ENCODE data around the gene TPM1.

The TPM1 gene

DNA sequence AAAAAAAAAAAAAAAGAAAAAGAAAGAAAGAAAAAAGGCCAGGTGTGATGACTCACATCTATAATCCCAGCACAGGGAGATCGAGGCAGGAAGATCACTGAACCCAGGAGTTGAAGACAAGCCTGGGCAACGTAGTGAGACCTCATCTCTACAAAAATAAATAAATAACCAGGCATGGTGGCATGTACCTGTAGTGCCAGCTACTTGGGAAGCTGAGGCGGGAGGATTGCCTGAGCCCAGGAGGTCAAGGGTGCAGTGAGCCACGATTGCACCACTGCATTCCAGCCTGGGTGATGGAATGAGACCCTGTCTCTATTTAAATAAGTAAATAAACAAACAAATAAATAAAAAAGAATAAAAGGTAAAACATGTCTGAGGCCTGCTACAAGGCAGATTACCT, 39.8 kb downstream of the TPM1 start:
- Mint-ChIP-seq H3K4me3 (no peak overlapping the region), H3K36me3 (no peaks in the 10 kb centered on the region), H3K27ac (no peak overlapping the region), H3K9me3 (no peaks in the 10 kb centered on the region), H3K4me1 (no peaks in the 10 kb centered on the region)
- DNase-seq (ENCODE audit: low spot score in 2 of 2) (no peak), ATAC-seq (no peak)

DNA sequence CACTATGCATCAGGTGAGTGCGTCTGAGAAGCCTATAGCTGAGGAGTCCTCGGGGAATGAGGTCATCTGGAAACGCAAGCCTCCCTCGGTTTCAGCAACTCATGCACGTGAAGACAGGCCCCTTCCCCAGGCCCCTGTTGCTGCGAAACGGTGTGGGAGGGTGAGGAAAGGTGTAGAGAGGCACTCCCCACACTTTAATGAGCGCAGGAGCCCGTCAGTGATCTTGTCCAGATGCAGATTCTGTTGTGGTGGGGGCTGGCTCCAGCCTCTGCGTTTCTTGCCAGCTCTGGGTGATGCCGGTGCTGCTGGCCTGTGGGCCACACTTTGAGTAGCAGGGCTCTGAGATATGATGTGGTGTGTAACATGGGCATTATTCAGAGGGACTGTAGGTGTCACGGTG, 40.5 kb downstream of the TPM1 start:
- DNase-seq (ENCODE audit: low spot score in 2 of 2) (no peak), ATAC-seq (no peak)
- Mint-ChIP-seq H3K9me3 (no peaks in the 10 kb centered on the region), H3K36me3 (no peaks in the 10 kb centered on the region), H3K4me3 (no peak overlapping the region), H3K27ac (peak overlapping the region; percentile 32), H3K4me1 (no peaks in the 10 kb centered on the region)

GRCh38 chr15:63083541-63083940, 41.0 kb downstream of the TPM1 start:
- Mint-ChIP-seq H3K9me3 (no peaks in the 10 kb centered on the region), H3K36me3 (no peaks in the 10 kb centered on the region), H3K4me3 (no peak overlapping the region), H3K27ac (peak overlapping the region; percentile 32), H3K4me1 (no peaks in the 10 kb centered on the region)
- no peak for DNase-seq (ENCODE audit: low spot score in 2 of 2)
- ATAC-seq: no peak

DNA sequence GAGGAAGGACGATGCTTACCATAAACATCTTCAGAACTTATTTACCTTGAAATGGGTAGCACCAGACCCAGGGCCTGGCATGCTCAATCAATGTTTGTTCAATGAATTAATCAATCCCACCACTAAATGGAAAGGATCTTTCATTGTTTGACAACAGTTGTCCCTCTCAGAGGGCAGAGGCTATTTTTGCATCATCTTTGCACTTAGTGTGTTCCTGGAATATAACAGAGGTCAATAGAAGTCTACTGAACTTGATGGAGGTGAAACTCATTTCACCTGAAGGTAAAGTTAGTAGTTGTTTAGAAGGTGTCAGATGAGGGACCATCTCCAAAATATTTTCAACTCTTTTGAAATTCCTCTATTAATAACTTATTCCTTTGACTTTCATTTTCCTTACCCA, 42.3 kb downstream of the TPM1 start:
- H3K4me1 Mint-ChIP-seq: no peaks in the 10 kb centered on the region
- no peak overlapping the region for H3K27ac Mint-ChIP-seq
- H3K36me3 Mint-ChIP-seq: no peaks in the 10 kb centered on the region
- no peak overlapping the region for H3K4me3 Mint-ChIP-seq
- no peaks in the 10 kb centered on the region for H3K9me3 Mint-ChIP-seq
- ATAC-seq (no peak), DNase-seq (ENCODE audit: low spot score in 2 of 2) (no peak)

DNA sequence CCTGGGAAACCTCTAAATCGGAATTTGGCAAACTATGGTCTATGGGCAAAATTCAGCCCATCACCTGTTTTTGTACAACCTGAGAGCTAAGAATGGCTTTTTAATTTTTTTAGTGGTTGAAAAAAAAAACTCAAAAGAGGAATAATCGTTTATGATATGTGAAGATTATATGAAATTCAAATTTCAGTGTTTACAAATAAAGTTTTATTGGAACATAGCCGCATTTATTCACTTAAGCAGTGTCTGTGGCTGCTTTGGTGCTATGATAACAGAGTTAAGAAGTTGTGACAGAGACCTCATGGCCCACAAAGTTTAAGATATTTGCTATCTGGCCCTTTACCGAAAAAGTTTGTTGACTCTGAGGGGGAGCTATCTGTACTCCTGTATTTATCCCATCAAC, 42.7 kb downstream of the TPM1 start:
- no peak overlapping the region for H3K27ac Mint-ChIP-seq
- no peaks in the 10 kb centered on the region for H3K4me1 Mint-ChIP-seq
- ATAC-seq (no peak), DNase-seq (ENCODE audit: low spot score in 2 of 2) (no peak)
- no peaks in the 10 kb centered on the region for H3K36me3 Mint-ChIP-seq
- no peak overlapping the region for H3K4me3 Mint-ChIP-seq
- no peaks in the 10 kb centered on the region for H3K9me3 Mint-ChIP-seq

- Mint-ChIP-seq H3K27ac (no peak overlapping the region), H3K9me3 (no peaks in the 10 kb centered on the region), H3K4me3 (no peak overlapping the region), H3K4me1 (no peaks in the 10 kb centered on the region), H3K36me3 (no peaks in the 10 kb centered on the region)
- DNase-seq (ENCODE audit: low spot score in 2 of 2) (no peak), ATAC-seq (no peak)
Observed at GRCh38 chr15:63086271-63086670, 43.7 kb downstream of the TPM1 start.

DNA sequence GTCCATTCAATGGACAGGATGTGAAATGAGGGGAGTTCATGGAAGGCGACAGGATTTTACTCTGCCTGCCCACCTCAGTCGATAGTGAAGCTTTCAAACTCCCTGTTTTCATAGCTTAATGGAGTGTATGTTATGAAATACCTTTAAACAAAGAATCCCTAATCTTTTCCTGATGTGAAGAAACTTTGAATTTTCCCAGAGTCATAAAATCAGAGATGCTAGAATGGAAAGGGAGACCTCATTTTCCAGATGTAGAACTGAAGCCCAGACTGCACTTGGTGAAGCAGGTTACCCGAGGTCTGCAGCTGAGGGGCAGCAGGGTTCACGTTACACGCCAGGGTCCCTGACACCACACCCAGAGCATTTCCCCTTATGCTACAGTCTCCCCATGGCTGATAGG, 44.4 kb downstream of the TPM1 start:
- DNase-seq (ENCODE audit: low spot score in 2 of 2) (no peak), ATAC-seq (no peak)
- H3K9me3 Mint-ChIP-seq: no peaks in the 10 kb centered on the region
- H3K36me3 Mint-ChIP-seq: no peaks in the 10 kb centered on the region
- no peaks in the 10 kb centered on the region for H3K4me1 Mint-ChIP-seq
- no peak overlapping the region for H3K4me3 Mint-ChIP-seq
- no peak overlapping the region for H3K27ac Mint-ChIP-seq

DNA sequence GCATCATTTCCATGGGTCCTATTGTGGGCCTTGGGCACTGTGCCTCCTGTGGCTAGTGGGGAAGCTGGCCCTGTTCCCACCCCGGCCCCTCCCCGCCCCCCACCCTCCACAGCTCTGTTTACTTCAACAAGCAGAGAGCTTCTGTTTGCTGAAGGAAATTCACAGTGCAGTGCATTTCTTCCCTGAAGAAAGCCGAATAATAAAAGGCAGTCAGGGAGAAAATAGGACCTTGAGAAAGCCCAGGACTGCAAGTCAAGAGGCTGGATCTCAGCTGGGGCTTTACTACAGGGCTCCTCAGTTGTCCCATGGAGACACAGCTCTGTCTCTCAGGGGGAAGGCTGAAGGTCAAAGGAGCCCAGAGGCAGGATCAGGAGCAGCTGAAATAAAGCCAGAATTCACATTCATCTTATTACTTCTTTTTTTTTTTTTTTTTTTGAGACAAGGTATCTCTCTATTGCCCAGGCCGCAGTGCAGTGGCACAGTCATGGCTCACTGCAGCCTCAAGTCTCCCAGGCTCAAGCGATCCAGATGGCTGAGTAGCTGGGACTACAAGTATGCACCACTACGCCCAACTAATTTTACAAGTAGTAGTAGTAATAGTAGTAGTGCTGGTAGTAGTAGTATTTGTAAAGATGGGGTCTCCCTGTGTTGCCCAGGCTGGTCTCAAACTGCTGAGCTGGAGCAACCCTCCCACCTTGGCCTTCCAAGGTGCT, 46.1 kb downstream of the TPM1 start:
- ATAC-seq (no peak), DNase-seq (ENCODE audit: low spot score in 2 of 2) (no peak)
- H3K9me3 Mint-ChIP-seq: no peaks in the 10 kb centered on the region
- H3K27ac Mint-ChIP-seq: no peak overlapping the region
- no peak overlapping the region for H3K4me3 Mint-ChIP-seq
- H3K4me1 Mint-ChIP-seq: no peaks in the 10 kb centered on the region
- H3K36me3 Mint-ChIP-seq: no peaks in the 10 kb centered on the region

- H3K4me1 Mint-ChIP-seq: no peaks in the 10 kb centered on the region
Observed at GRCh38 chr15:63089260-63090043, 46.9 kb downstream of the TPM1 start.

DNA sequence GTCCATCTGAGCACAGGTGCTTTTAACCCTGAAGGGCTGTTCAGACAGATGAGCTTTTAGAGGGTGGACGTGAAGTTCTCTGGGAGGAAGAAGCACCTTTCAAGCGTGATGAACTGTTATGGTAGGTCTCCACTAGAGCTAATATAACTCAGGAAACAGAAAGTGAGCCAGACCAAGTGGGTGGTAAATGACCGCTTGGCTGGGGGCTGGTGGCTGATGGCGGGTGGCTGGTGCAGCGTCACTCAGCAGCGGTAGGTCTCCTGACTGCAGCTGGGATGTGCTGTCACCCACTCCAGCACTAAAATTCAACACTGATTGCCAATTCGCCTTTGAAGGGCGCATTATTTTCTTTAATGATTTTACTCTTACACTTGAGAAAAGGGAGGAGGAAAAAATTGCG, 47.9 kb downstream of the TPM1 start:
- DNase-seq (ENCODE audit: low spot score in 2 of 2) (no peak), ATAC-seq (no peak)
- H3K4me3 Mint-ChIP-seq: no peak overlapping the region
- H3K9me3 Mint-ChIP-seq: no peaks in the 10 kb centered on the region
- no peak overlapping the region for H3K27ac Mint-ChIP-seq
- no peaks in the 10 kb centered on the region for H3K4me1 Mint-ChIP-seq
- H3K36me3 Mint-ChIP-seq: no peaks in the 10 kb centered on the region

More at GRCh38 chr15:63089260-63090043, 46.9 kb downstream of the TPM1 start:
- no peaks in the 10 kb centered on the region for H3K9me3 Mint-ChIP-seq
- no peak overlapping the region for H3K27ac Mint-ChIP-seq
- no peak for DNase-seq (ENCODE audit: low spot score in 2 of 2)
- no peak overlapping the region for H3K4me3 Mint-ChIP-seq
- H3K36me3 Mint-ChIP-seq: no peaks in the 10 kb centered on the region
- no peak for ATAC-seq

DNA sequence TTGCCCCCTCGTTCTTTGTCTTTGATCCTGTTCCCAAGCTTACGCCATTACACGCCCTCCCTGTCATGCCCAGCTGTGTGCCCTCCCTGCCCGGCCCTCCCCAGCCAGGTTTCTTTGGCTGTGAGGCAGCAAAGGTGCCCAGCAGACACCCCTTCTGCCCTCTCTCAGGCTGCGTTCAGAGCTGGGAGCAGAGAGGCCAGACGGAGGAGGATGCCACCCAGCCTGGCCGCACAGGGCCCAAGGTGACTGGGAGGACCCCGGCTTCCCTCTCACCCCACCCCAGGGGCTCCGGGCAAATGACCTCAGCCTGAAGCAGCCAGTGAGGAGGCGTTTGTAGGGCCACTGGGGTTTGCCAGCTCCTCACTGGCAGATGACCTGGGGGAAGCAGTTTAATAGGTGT, 48.3 kb downstream of the TPM1 start:
- H3K4me3 Mint-ChIP-seq: no peak overlapping the region
- DNase-seq (ENCODE audit: low spot score in 2 of 2) (no peak), ATAC-seq (no peak)
- no peaks in the 10 kb centered on the region for H3K4me1 Mint-ChIP-seq
- no peaks in the 10 kb centered on the region for H3K9me3 Mint-ChIP-seq
- no peak overlapping the region for H3K27ac Mint-ChIP-seq
- H3K36me3 Mint-ChIP-seq: no peaks in the 10 kb centered on the region

- Mint-ChIP-seq H3K9me3 (no peaks in the 10 kb centered on the region), H3K36me3 (no peaks in the 10 kb centered on the region), H3K27ac (no peak overlapping the region), H3K4me3 (no peak overlapping the region), H3K4me1 (peaks cover 2% of the 10 kb centered on the region)
- ATAC-seq: no peak
- DNase-seq (ENCODE audit: low spot score in 2 of 2): no peak
Observed at GRCh38 chr15:63091679-63092446, 49.3 kb downstream of the TPM1 start.

GRCh38 chr15:63093486-63094205, 51.1 kb downstream of the TPM1 start:
- H3K36me3 Mint-ChIP-seq: no peaks in the 10 kb centered on the region
- peaks cover 7% of the 10 kb centered on the region for H3K4me1 Mint-ChIP-seq
- H3K9me3 Mint-ChIP-seq: no peaks in the 10 kb centered on the region
- H3K4me3 Mint-ChIP-seq: no peak overlapping the region
- H3K27ac Mint-ChIP-seq: no peak overlapping the region
- ATAC-seq (peak; percentile 86), DNase-seq (ENCODE audit: low spot score in 2 of 2) (peak; percentile 52 to 81)

- no peak for DNase-seq (ENCODE audit: low spot score in 2 of 2)
- ATAC-seq: no peak
- H3K4me3 Mint-ChIP-seq: no peak overlapping the region
- H3K27ac Mint-ChIP-seq: no peak overlapping the region
- H3K36me3 Mint-ChIP-seq: no peaks in the 10 kb centered on the region
- no peaks in the 10 kb centered on the region for H3K9me3 Mint-ChIP-seq
- H3K4me1 Mint-ChIP-seq: peaks cover 7% of the 10 kb centered on the region
Observed at GRCh38 chr15:63094495-63094931, 52.0 kb downstream of the TPM1 start.

DNA sequence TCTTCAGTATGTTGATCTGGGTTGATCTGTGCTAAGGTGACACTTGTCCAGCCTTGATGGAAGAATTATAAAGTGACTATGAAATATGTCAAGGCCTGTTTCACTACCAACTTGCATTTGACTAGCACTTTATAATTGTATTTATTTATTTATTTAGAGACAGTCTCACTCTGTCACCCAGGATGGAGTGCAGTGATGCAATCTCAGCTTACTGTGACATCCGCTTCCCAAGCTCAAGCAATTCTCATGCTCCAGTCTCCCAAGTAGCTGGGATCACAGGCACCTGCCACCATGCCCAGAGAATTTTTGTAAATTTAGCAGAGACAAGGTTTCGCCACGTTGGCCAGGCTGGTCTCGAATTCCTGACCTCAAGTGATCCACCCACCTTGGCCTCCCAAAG, 53.6 kb downstream of the TPM1 start:
- Mint-ChIP-seq H3K9me3 (no peaks in the 10 kb centered on the region), H3K27ac (no peak overlapping the region), H3K4me3 (no peak overlapping the region), H3K4me1 (peaks cover 7% of the 10 kb centered on the region), H3K36me3 (no peaks in the 10 kb centered on the region)
- ATAC-seq (no peak), DNase-seq (ENCODE audit: low spot score in 2 of 2) (no peak)

Measured in stimulated activated effector memory CD8-positive, alpha-beta T cell treated with anti-CD3 and anti-CD28 coated beads, Interleukin-12 subunit alpha, Interleukin-12 subunit beta, amount 100 ng/mL, for 72 hours (primary cell).